Measurements from ENCODE around the gene PCNT. TPM values are rescaled to one million over a fixed set of nuclear protein-coding genes. Genes with fewer than 3 reads are reported as not detected.

PCNT gene
- total and polyA plus RNA-seq, 9 of the 15 experiments (the other 6 are each of a cell fraction or from before 2014, with no cell fraction given): 9.1 to 53.5 (median 31.3) TPM

- TF ChIP-seq MGA (IDR thresholded peaks at IDR 0.05) (no peak), PHTF2 (CRISPR knock-in tag; IDR thresholded peaks at IDR 0.05) (no peak), EP300 (IDR thresholded peaks at IDR 0.05; ENCODE audit: low read length) (no peak), PHF20 (IDR thresholded peaks at IDR 0.05; ENCODE audit: partially characterized antibody) (no peak), MAZ (CRISPR knock-in tag; conservative IDR thresholded peaks at IDR 0.05 in 1 of 2, IDR thresholded peaks at IDR 0.05 in 1 of 2) (no peak; a peak in 1 of 4 replicates), HMG20A (CRISPR knock-in tag; conservative IDR thresholded peaks at IDR 0.05) (no peak), NR2C1 (IDR thresholded peaks at IDR 0.05) (no peak), NR2C1 (tag; IDR thresholded peaks at IDR 0.05) (no peak), TRIM25 (IDR thresholded peaks at IDR 0.05; ENCODE audit: borderline replicate concordance) (no peak), ZNF76 (CRISPR knock-in tag; IDR thresholded peaks at IDR 0.05; ENCODE audit: borderline replicate concordance) (no peak), ZSCAN32 (CRISPR knock-in tag; IDR thresholded peaks at IDR 0.05) (no peak)
These were observed 575 bp downstream of the PCNT start (continued) for GRCh38 chr21:46324390-46325072.
